HG02588 (cell line): Measurements from ENCODE around the gene PHACTR1.

Source experiments
- ATAC-seq: cut with Tn5 transposase; IDR thresholded peaks from one replicate; pipeline ENCODE4 v1.9.1; 2021; ENCODE audit warnings: mild to moderate bottlenecking, moderate library complexity; ENCODE audit not compliant: unreplicated experiment

PHACTR1 gene

DNA sequence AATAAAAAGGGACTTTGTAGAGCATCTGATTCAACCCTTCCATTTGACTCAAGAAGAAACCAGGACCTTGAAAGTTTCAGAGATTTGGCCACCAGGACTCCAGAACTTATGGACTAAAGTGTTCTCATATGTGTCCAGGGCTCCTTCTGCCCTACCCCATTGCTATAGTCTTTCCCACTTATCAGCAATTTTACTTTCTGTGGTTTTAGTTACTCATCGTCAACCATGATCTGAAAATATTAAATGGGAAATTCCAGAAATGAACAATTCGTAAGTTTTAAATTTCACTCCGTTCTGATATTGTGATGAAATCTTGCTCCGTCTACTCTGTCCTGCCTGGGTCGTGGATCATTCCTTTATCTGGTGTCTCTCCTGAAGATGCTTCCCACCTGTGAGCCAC lies 259.8 kb downstream of the PHACTR1 start:
- no peak for ATAC-seq

DNA sequence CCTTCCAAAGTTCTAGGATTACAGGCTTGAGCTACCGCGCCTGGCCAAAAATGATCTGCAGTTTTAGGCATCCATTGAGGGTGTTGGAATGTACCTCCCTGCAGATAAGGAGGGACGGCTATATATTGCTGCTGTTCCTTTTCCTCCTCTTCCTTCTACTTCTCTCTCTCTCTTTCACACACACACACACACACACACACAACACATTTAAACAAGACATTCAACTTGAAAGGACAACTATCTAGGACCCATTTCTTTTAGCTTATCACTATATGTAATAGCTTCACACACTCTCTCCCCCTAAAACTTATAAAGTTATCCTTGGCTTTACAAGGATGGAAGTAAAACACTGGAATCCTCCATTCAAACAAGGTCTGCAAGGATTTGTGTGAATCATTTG lies 260.6 kb downstream of the PHACTR1 start:
- ATAC-seq: no peak

DNA sequence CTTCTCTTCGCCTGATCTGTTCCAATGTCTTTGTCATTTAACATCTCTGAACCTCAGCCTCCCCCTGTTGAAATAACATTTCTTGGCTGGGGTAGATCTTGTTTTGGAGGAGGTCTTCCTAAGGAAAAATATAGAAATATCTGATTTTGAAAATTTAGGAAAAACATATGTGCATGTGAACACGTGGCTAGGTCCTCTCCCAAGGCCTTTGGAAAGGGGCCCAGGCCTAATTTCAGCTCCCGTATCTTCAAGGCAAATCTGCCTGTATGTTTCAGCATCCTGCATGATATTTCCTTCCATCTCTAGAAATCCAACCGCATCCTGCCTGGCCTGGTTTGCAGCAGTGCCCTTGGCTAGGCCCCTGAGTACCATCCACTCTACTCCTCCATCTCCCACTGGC lies 261.2 kb downstream of the PHACTR1 start:
- ATAC-seq: no peak

DNA sequence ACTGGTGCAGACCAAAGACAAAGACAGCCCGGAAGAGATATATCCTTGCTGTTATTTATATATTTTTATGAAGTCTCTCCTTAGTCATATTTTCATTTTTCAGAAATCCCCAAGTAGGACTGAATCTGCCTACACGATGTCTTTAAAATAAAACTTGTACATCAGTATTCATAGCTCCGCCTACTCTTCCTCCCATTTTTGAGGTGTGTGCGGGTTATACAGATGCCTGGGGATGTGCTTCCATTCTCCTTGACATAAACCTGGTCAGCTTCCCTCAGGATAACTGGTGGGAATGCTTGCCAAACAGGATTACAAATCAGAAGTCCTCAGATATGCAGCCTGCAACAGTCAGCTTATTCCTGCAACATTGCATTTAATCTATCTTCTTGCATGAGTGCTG lies 264.2 kb downstream of the PHACTR1 start:
- no peak for ATAC-seq

DNA sequence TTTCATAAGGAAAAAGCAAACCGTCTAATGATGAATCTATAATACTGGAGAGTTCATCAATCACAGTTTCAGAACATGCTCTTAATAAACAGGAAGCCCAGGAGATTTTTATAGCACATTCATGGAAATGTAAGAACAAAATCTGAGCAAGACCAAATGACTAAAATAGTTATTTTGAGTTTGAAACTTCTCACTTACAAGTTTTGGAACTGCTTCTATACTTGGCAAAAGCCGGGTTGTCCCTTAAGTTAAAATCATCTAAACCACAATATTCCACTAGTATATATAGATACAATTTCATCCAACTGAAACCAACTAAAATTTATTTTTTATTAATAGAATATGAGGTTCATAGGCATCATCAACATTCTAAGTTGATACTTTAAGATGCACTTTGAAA lies 268.2 kb downstream of the PHACTR1 start:
- ATAC-seq: no peak

DNA sequence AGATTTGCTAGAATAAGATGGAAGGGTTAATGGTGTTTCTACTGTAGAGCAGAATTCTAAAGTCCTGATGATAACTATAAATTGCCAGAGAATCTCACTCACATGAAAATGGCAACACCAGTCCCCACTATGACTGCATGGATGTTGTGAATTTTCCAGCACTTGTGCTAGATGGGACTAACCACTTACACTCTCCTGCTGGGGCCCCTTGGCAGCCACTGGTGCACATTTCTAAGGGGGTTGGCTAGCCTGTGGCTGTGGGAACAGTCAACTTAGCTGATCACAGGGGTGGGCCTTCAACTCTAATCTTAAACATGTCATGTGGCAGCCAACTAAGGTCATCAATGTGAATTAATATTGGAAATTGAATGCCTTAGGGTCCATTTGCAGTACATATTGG lies 271.2 kb downstream of the PHACTR1 start:
- no peak for ATAC-seq

DNA sequence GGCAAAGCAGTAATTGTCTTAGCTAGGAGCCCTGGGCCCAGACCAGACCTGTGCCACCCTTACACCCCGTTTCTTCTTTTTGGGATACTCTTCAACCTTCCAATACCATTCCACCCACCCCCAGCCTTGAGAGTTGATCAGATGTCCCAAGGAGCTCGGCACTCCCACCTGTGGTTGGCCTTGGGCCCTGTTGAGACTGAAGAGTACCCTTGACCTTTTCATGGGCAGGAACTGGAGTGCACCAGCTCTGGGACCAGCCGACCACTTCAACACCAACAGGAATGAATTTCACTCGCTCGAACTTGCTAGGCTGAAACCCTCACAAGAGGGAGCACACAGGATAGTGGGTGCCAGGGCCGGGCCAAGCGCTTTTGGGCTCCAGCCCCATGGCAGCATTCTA lies 273.6 kb downstream of the PHACTR1 start:
- ATAC-seq: no peak

DNA sequence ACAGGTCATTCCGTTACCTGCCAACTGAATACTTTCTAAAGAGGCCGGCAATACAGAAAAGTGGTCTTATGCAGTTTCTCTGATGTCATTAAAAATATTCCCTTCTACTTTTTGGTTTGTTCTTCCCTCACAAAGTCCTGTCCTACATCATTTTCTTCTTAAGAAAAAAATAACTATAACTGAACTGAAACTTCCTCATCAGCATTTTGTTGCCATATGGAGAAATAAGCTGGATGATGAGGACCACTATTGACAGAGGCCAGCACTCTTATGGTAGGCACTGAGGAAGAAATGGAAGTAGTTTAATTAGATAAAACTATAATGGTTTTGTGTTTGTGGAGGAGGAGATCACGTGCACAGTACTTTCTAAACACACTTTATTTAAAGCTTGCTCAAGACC lies 274.9 kb downstream of the PHACTR1 start:
- no peak for ATAC-seq

DNA sequence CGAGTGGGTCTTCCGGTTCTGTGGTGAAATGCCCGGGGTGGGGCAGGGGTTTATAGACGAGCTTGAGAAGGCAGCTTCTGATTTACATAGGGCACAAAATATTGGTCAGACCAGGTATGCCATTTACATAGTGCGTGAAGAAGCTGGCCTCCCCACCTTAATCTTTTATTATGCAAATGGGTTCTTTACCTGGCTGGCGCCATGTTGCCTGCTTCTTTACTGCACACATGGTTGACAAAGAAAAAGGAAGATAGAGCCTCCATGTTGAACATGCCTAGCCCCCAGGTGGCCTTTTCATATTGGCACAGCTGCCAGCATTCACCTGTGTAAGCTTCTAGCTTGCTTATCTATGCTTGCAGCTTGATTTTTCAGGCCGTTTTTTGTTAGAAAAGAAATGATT lies 276.2 kb downstream of the PHACTR1 start:
- ATAC-seq: no peak

DNA sequence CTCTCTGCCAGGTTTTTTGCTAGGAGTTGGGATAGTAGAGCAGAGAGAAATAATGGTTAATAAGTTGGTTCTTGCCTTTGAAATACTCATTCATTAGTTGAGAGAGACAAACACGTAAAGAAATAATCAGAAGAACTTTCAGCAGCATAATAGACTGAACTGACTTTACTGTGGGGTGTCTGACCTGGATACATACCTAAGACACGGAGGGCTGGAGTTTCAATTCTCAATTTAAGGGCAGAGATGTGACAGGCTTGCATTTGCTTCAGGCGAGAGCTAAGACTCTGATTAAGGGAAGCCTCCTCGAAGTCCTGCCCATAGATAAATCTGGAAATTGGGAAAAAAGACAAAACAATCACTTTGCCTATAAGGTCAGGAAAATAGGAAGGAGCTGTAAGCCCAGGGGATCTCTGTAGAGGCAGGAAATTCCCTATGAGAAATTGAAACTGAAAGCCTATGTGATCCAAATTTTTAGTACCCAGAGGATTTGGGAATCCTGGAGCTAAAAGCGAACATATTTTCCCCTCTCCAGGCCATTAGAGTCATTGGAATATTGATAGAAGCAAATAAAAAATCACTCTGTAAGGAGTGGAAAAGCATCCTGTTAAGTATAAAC lies 276.8 kb downstream of the PHACTR1 start:
- no peak for ATAC-seq

DNA sequence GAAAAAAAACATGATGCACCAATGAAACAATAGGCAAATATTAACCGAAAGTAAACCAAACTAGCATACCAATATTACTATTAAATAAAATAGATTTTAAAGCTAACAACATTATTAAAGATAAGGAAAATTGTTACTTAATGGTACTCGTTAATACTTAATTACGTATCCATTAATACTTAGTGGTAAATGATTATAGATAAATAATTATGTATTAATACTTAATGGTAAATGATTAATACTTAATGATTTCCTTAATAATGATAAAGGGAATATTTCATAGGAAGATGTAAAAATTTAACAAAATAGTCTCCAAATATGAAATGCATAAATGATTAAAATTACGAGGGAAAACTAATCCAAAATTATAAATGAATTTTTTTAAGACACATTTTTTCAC lies 278.9 kb downstream of the PHACTR1 start:
- ATAC-seq: no peak

DNA sequence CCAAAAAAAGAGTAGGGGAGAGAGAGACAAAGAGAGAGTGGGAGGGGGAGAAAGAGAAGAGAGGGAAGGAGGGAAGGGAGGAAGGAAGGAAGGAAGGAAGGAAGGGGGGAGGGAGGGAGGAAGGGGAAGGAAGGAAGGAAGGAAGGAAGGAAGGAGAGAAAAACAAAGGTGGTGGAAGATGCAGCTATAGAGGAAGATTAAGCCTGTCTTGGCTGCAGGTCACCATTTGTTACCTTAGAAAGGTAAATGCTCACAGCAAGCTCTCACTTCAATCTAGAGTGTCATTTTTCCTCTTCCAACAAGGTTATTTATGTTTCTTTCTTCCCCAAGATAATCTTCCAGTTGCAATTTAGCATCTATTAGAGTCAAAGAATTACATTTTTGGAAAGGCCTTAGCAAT lies 284.0 kb downstream of the PHACTR1 start:
- no peak for ATAC-seq

DNA sequence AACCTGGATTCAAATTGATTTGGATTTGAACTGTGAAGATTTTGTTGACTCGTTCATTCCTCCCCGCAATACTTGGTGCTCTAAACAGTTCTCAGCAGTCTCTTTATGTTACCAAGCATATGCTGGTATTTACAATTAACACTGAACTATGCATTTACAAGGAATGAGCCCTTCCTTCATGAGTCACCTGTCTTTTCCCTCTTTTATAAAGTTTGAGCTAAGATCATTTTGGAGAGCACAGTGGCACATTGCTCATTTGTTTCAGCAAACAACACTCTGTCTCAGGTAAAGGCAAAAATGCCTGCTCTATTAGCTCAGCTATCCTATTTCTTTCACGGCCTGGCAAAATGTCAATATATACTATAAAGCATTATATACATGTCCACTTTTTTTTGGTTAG lies 285.4 kb downstream of the PHACTR1 start:
- no peak for ATAC-seq

DNA sequence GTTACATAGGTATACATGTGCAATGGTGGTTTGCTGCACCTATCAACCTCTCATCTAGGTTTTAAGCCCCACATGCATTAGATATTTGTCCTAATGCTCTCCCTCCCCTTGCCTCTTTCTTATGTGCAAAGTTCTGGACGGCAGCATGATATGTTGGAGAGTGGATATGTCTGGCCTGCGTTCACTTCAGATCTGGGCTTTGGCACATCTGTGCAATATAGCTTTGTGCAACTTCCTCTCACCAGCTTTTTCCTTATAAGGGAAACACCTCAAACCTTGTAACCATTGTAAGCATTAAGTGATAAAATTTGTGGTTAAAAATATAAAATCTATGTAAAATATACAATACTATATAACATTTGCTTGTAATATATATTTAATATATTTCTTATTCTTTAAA lies 288.0 kb downstream of the PHACTR1 start:
- ATAC-seq: no peak

DNA sequence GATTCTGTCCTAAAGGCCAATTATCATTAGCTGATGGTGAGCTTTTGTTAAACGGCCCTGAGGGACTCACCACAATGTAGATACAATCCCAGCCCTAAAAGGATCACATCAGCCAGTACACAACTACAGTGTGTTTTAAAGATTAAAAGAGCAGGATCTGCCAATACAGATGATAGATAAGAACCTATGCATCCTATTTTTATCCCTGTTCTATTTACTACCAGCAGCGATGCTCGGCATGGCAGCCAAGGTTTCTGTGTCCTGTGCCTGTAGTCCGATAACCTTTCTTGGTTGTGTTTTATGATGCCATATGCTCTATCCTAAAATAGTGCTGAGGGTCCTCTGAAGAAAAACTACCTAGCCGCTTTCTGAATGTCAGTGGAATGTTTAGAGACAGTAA lies 289.4 kb downstream of the PHACTR1 start:
- no peak for ATAC-seq

DNA sequence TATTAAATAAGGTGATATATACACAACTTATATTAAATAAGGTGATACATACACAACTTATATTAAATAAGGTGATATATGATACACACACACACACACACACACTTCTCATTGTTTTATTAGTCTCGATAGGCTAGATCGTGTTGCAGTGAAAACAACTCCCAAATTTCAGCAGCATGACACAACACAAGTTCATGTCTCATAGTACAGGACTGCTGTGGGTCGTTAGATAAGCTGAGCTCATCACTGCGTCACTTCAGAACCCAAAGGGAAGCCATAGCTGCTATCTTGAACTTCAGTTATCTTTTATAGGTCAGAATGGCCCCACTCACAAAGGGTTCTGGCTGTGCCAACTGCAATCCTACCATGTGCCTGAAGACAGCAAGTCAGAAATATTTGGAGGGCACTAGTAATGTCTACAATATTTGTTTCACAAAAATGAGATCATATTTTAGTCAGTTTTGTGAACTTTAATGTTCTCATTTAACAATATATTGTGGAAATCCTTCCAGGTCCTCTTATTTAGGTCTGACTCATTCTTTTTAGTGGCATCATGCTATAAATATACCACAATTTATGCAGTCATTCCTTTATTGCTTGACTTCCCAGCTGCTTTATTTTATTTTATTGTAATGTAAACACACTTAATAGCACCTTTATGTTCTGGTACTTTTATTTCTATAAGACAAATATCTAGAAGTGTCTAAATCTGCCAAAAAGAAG lies 290.2 kb downstream of the PHACTR1 start:
- ATAC-seq: no peak

DNA sequence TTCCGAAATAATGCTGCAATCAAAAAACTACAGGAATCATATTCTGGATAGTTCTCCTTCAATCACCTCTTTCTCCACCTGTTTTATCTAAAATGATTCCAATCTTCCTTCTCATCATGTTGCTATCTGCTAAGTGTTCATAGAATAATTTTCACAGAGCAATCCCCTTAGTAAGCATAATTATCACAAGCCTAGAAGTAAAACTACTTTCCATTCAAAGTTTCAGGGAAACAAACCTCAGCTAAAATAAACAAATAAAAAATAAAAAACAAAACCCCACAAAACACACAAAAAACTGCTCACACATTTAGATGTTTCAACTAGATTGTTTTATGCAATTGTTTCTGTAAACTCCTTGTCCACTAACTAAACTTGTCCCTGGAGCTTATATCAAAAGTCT lies 291.2 kb downstream of the PHACTR1 start:
- no peak for ATAC-seq

DNA sequence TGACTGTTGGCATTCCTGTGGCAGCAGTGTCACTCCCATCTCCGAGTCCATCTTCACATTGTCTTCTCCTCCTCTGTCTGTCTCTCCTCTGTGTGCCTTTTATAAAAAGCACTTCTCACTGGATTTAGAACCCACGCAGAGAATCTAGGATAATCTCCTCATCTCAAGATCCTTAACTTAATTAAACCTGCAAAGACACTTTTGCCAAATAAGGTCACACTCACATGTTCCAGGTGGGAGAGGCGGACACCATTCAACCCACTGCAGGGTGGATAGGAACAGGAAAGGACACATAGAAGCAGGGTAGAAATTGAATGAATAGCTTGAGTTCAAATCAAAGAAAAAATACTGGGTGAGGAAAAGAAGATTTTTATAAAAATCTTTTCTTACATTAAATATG lies 292.5 kb downstream of the PHACTR1 start:
- ATAC-seq: no peak

DNA sequence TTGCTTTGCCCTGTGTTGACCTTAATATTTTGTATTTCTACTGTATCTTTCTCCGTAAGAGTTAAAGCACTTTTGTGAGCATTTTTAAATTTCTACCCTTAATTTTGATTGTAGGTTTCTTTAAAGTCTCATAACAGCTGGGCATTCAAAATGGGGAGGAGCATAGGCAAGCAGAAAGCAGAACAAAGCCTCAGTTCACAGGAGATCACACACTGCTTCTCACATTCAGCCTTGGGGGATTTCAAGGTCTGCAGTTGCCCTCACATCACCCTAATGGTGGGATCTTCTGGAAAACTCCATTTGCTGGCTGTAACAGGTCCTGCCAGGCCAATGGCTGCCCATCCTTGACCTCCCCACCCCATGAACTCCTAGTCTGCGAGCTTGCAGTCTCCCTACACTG lies 292.9 kb downstream of the PHACTR1 start:
- no peak for ATAC-seq

DNA sequence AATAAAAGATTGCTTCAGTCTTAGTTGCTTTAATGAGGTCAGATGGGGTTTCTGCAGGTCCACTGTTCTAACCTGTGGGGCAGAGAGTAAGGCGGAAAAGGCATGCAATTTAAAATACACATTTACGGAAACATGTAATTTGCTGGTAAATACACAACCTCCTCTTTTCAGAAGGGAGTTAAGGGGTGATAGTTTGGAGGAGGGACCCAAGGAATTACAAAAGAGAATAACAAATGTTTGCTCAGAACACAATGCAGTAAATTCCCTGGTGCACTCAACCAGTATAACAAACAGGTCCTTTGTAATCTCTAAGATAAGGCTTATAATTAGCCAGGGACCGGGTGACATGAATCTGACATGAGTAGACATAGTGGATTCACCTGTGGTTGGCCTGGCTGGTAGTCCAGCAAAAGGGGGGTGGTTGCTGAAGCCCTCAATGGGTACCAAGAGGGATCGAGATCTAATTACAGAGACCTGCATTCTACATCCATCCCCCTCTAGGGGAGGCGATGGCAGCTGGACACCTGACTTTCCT lies 295.1 kb downstream of the PHACTR1 start:
- no peak for ATAC-seq

DNA sequence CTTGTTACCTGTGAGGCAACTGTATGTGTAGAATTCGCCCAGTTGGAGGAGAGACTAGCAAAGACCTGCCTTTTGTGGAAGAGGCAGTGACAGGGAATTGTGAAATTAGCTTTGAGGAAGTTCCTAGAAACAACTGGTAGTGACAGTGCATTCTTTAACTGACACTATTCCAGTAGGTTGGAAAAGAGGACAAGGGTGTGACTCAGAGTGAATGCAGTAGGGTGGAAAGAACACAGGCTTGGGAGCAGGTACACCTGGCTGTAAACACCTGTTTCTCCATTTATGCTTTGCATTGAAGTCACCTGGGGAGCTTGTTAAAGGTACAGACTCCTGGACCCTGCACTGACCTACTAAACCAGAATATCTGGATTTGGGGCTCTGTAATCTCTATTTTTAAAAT lies 295.7 kb downstream of the PHACTR1 start:
- no peak for ATAC-seq

DNA sequence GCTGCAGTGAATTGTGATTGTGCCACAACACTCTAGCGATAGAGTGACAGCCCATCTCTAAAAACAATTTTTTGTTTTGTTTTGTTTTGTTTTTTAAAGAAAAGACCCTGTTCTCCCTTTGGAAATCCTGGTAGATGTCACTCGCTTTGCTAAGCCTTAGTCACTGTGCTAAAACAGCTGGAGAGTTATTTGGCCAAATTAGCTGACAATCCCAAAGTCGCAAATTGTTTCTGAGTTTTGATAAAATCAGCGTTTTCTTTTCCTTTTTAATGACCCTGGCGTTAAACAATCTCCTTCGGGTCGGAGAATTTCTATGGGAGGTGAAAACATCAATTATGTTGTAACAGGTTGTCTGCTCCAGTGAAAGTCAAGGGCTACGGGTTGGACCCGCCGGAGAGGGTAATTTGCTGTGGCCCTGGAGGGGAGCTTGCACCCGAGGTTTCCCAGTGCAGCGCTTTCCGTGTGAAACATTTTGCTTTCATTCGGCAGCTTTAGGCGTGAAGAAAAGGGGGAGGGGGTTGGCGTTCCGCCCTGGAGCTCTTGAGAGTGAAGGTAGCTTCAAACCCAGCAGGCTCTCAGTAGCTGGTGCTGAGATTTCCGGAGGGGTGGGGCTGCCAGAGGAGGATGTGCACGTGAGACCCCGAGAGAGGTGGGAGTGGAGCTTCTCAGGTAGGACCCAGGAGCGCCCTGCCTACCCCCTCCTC lies 296.6 kb downstream of the PHACTR1 start:
- no peak for ATAC-seq
